ENCODE data around the gene NCF2. TPM values are rescaled to one million over a fixed set of nuclear protein-coding genes. Genes with fewer than 3 reads are reported as not detected.

NCF2 gene
- total RNA-seq, 4 donors from 2014 or later: 5.2 to 26.0 (median 9.5) TPM

DNA sequence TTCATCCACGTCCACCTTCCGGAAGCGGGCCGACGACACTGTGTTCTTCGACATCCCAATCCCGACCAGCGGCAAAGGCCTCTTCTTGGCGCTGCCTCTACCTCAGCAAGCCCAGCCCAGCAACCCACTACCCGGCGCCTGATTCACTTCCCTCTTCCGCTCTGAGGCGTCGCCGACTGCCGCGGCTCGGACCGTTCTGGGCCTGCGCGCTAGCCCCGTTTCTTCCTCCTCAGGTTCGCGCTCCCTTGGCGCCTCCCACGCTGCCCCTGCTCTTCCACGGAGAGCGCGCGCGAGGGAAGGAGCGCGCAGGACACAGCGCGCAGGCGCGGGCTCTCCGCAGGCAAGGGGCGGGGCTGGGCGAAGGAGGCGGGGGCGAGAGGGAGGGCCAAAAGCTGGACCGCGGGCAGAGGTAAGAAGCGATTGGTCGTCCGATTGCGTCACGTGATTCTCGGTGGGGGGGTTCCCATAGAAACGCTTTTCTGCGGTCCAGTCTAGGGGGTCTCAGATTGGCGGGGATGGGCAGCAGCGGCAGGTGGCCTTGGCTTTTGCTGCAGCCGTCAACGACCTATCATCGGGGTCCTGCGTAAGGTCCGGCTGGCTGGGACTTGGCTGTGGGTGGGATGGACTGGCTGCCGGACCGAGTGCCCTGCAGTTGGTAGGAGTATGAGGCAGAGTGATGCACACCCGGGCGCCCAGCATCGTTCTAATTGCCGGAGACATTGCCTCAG is 45.5 kb upstream of the NCF2 start, which contains the start of gene ARPC5:
ARPC5 (minus strand) TSS at position 178 of the 728 bp plus-strand sequence; CDS start at position 54, 124 bp downstream.
- intact Hi-C loops (cut with DNase I): loop anchor here (10.0 kb wide), 1 partner anchor 1241 kb away; the partner anchor contains the start of gene GLUL

DNA sequence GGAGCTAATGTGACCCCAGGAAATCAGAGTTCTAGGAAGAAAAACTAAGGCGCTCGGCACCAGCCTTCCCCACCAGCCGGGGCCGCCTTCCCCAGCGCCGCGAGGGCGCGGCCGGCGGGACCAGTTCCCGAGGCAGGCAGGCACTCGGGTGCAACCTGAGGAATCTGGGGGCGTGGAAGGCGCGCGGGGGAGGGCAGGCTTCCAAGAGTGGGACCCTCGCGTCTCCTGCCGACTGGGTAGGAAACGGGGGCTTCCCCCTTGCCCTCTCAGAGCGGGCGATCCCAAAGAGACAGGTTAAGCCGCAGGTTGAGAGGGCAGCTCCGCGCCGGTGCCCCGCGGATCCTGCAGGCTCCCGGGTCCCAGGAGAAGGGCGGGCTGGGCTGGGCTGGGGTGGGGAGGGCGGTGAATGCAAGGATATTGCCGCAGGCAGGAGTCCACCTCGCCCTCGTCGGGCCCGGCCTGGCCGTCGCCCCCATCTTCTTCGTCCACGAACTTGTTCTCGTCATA is 44.9 kb upstream of the NCF2 start:
- H3K27me3 ChIP-seq: no peaks in the 10 kb centered on the region
- WGBS: 0% methylated on average over 15 of the region's 42 CpGs
- DNase-seq (ENCODE audit: extremely low spot score): no peak
- H3K36me3 ChIP-seq: peaks cover 0 to 11% (median 3%) of the 10 kb centered on the region in 4 donors
- H3K27ac ChIP-seq (replicated peaks in 1 of 4): peak overlapping the region; percentile 97 to 99 (median 98)
- H3K9me3 ChIP-seq: no peaks in the 10 kb centered on the region
- intact Hi-C loops (cut with DNase I): loop anchor here (10.0 kb wide), 1 partner anchor 1240 kb away; the partner anchor contains the start of gene GLUL
- TF ChIP-seq EP300 (IDR thresholded peaks at IDR 0.05) (no peak), POLR2AphosphoS5 (IDR thresholded peaks at IDR 0.05) (no peak), POLR2A (IDR thresholded peaks at IDR 0.05; ENCODE audit: low read depth) (no peak)
- H3K4me1 ChIP-seq: peaks cover 29 to 40% (median 39%) of the 10 kb centered on the region in 4 donors
- peak overlapping the region; percentile 90 to 95 (median 94) for H3K4me3 ChIP-seq

More for the DNA sequence above, 45.5 kb upstream of the NCF2 start, which contains the start of gene ARPC5:
- H3K4me3 ChIP-seq: peak within 1 kb of the TSS; percentile 90 to 95 (median 94)
- no peaks in the 10 kb centered on the region for H3K9me3 ChIP-seq
- DNase-seq (ENCODE audit: extremely low spot score): peak; percentile 99
- TF ChIP-seq EP300 (IDR thresholded peaks at IDR 0.05): no peak
- TF ChIP-seq, protein P1, sequence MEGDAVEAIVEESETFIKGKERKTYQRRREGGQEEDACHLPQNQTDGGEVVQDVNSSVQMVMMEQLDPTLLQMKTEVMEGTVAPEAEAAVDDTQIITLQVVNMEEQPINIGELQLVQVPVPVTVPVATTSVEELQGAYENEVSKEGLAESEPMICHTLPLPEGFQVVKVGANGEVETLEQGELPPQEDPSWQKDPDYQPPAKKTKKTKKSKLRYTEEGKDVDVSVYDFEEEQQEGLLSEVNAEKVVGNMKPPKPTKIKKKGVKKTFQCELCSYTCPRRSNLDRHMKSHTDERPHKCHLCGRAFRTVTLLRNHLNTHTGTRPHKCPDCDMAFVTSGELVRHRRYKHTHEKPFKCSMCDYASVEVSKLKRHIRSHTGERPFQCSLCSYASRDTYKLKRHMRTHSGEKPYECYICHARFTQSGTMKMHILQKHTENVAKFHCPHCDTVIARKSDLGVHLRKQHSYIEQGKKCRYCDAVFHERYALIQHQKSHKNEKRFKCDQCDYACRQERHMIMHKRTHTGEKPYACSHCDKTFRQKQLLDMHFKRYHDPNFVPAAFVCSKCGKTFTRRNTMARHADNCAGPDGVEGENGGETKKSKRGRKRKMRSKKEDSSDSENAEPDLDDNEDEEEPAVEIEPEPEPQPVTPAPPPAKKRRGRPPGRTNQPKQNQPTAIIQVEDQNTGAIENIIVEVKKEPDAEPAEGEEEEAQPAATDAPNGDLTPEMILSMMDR (IDR thresholded peaks at IDR 0.05): peak in 1 of 3 experiments; percentile 31
- peak; percentile 90 for TF ChIP-seq POLR2A (IDR thresholded peaks at IDR 0.05; ENCODE audit: low read depth)
- TF ChIP-seq POLR2AphosphoS5 (IDR thresholded peaks at IDR 0.05): peak; percentile 99
- peak within 1 kb of the TSS; percentile 97 to 99 (median 98) for H3K27ac ChIP-seq (replicated peaks in 1 of 4)
- peaks cover 25 to 34% (median 33%) of the 10 kb centered on the region in 4 donors for H3K4me1 ChIP-seq
- H3K36me3 ChIP-seq: peaks cover 0 to 5% (median 0%) of the 10 kb centered on the region in 4 donors
- H3K27me3 ChIP-seq: no peaks in the 10 kb centered on the region
- 0% methylated on average over 16 of the region's 65 CpGs for WGBS

DNA sequence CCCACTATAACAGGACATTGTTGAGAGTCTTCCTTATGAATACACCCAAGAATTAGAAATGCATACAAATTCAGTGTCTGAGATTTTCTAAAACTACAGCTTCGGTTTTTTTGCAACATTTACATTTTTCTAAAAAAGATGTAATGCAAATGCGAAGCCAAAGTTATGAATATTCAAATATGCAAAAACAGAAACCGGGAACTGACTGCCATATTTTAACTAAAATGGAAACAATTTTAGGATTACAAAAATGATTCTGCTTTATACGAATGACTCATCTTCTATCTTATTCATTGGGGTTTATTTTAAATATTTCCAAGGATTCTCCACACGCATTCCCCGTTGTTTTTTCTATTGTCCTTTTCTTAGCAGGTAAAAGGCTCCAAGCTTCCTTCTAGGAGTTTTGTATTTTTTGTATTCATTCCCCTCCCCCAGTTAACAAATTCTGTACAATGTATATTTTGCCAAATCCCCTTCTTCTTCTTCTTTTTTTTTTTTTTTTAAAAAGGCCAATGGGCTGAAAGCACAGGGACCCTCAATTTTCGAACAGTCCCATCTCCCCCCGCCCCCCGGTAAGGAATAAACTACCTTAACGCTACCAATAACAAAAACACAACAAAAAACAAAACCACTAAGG is 44.3 kb upstream of the NCF2 start:
- intact Hi-C loops (cut with DNase I): loop anchor here (5.0 to 10.0 kb wide), 2 partner anchors 162 to 1240 kb away; partner anchors contain the start of genes GLUL and SMG7
- Histone ChIP-seq H3K9me3 (no peaks in the 10 kb centered on the region), H3K4me1 (peaks cover 29 to 46% (median 45%) of the 10 kb centered on the region in 4 donors), H3K4me3 (peak overlapping the region; percentile 90 to 95 (median 94)), H3K36me3 (peaks cover 2 to 17% (median 9%) of the 10 kb centered on the region in 4 donors), H3K27me3 (no peaks in the 10 kb centered on the region), H3K27ac (replicated peaks in 1 of 4) (peak overlapping the region; percentile 97 to 99 (median 98))
- 2% methylated on average over 10 of the region's 10 CpGs for WGBS
- no peak for DNase-seq (ENCODE audit: extremely low spot score)
- TF ChIP-seq, protein P1 (IDR thresholded peaks at IDR 0.05): no peak
- TF ChIP-seq POLR2A (IDR thresholded peaks at IDR 0.05; ENCODE audit: low read depth): no peak
- no peak for TF ChIP-seq EP300 (IDR thresholded peaks at IDR 0.05)

DNA sequence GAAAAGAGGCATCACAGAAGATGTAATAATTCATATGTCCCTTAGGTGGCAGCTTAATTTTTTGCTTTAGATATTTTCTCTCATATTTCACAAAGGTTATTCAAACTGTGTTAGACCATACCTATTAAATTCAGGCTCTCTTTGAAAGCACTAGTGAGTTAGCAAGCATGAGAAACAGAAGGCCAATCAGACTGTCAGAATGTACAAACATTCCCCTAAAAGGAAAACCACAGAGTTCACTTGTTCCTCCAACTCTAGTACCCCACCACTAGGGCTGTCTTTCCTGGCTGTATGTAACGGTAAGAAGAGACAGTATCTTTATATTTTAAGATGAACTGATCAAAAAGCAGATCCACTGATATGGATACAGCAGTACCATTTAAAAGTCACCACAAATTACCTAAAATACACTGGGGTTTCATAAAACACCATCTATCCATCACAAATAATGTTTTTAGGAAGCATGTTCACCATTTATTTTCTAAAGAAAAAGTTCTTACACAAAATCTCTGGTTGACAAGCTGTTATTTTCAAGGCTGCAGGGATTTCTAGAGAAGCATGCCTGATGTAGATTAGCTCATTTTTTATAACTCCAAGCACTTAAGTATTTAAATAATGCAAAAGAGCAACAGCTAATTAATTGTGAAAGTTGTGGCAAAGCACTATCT is 43.6 kb upstream of the NCF2 start:
- H3K36me3 ChIP-seq: peaks cover 10 to 25% (median 15%) of the 10 kb centered on the region in 4 donors
- TF ChIP-seq POLR2AphosphoS5 (IDR thresholded peaks at IDR 0.05) (peak; percentile 48 to 96), POLR2A (IDR thresholded peaks at IDR 0.05; ENCODE audit: low read depth) (peak; percentile 38), EP300 (IDR thresholded peaks at IDR 0.05) (no peak)
- TF ChIP-seq, protein P1 (IDR thresholded peaks at IDR 0.05): peak; percentile 38 to 60 (median 54)
- H3K27ac ChIP-seq (replicated peaks in 1 of 4): peak overlapping the region; percentile 97 to 99 (median 98)
- intact Hi-C loops (cut with DNase I): loop anchor here (5.0 to 10.0 kb wide), 2 partner anchors 162 to 1239 kb away; partner anchors contain the start of genes GLUL and SMG7
- peaks cover 29 to 53% (median 52%) of the 10 kb centered on the region in 4 donors for H3K4me1 ChIP-seq
- 0% methylated on average over 1 of the region's 1 CpG for WGBS
- no peaks in the 10 kb centered on the region for H3K9me3 ChIP-seq
- no peaks in the 10 kb centered on the region for H3K27me3 ChIP-seq
- DNase-seq (ENCODE audit: extremely low spot score): no peak
- H3K4me3 ChIP-seq: peak overlapping the region; percentile 90 to 95 (median 94)

Data from esophagus muscularis mucosa (tissue), 4 donors.